ENCODE data around the gene FHL1. TPM values are rescaled to one million over a fixed set of nuclear protein-coding genes. Genes with fewer than 3 reads are reported as not detected.

FHL1 gene
- total RNA-seq, 4 donors from 2014 or later: 2,023 to 8,069 (median 7,102) TPM

DNA sequence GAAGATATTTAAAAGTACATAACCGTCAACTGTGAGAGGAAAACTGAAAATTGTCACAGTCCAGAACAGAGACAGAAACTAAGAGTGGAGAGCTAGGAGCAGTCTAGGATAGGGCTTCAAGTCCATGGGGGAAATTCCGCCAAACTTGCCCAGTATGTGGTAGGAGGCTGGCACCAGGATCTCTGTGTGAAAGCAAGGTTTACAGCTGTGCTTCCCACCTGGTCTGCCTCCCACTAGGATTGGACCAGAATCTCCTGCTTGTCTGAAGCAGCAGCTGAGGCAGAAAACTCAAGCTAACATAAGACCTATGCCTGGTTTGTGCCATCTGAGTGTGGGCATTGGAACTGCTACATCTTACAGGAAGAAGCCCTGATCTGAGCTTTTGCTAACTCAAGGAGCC, 18.6 kb upstream of the FHL1 start:
- Histone ChIP-seq H3K36me3 (no peaks in the 10 kb centered on the region), H3K27me3 (no peaks in the 10 kb centered on the region), H3K4me3 (no peak overlapping the region), H3K9me3 (no peaks in the 10 kb centered on the region), H3K4me1 (peaks cover 7 to 13% of the 10 kb centered on the region in 2 donors), H3K27ac (no peak overlapping the region)
- in situ Hi-C loops (cut with MboI; ENCODE audit: low sequenced_read_pairs in 4 of 4): no loop called here
- intact Hi-C loops (cut with DNase I; ENCODE audit: low total_unique reads): no loop called here
- no peak for ATAC-seq
- no peak for TF ChIP-seq POLR2A (IDR thresholded peaks at IDR 0.05)
- TF ChIP-seq, protein P1, sequence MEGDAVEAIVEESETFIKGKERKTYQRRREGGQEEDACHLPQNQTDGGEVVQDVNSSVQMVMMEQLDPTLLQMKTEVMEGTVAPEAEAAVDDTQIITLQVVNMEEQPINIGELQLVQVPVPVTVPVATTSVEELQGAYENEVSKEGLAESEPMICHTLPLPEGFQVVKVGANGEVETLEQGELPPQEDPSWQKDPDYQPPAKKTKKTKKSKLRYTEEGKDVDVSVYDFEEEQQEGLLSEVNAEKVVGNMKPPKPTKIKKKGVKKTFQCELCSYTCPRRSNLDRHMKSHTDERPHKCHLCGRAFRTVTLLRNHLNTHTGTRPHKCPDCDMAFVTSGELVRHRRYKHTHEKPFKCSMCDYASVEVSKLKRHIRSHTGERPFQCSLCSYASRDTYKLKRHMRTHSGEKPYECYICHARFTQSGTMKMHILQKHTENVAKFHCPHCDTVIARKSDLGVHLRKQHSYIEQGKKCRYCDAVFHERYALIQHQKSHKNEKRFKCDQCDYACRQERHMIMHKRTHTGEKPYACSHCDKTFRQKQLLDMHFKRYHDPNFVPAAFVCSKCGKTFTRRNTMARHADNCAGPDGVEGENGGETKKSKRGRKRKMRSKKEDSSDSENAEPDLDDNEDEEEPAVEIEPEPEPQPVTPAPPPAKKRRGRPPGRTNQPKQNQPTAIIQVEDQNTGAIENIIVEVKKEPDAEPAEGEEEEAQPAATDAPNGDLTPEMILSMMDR (IDR thresholded peaks at IDR 0.05 in 4 of 5, conservative IDR thresholded peaks at IDR 0.05 in 1 of 5): no peak
- no peak for DNase-seq

DNA sequence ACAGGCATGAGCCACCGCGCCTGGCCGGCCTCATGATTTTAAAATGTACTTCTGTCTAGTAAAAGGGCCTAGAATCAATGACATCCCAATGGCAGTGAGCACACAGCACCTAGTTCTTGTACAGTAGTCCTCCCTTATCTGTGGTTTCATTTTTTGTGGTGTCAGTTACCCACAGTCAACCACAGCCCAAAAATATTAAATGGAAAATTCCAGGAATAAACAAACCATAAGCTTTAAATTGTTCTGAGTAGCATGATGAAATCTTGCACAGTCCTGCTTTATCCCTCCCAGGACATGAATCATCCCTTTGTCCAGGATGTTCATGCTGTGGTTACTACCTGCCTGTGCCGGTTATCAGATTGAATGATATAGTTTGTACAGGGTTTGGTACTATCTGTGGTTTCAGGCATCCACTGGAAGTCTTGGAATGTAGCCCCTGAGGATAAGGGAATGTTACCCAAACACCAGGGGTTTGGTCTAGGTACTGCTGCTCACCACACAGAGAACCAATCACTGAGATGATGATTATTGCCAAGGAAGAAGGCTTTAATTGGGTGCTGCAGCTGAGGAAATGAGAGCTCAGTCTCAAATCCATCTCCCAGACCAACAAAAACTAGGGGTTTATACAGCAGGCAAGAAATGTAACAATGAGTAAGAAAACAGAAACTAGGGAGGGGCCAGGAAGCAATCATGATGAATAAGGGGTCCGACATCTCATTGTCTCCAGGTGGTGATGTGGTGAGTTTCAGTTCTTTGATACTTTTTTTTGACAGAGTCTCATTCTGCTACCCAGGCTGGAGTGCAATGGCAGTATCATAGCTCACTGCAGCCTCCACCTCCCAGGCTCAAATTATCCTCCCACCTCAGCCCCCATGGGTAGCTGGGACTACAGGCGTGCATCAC, 16.2 kb upstream of the FHL1 start:
- no peaks in the 10 kb centered on the region for H3K9me3 ChIP-seq
- DNase-seq (no peak), ATAC-seq (no peak)
- H3K36me3 ChIP-seq: no peaks in the 10 kb centered on the region
- H3K4me3 ChIP-seq: no peak overlapping the region
- no peak overlapping the region for H3K27ac ChIP-seq
- intact Hi-C loops (cut with DNase I; ENCODE audit: low total_unique reads): no loop called here
- in situ Hi-C loops (cut with MboI; ENCODE audit: low sequenced_read_pairs in 4 of 4): no loop called here
- H3K4me1 ChIP-seq: peaks cover 7 to 13% of the 10 kb centered on the region in 2 donors
- H3K27me3 ChIP-seq: no peaks in the 10 kb centered on the region
- TF ChIP-seq POLR2A (IDR thresholded peaks at IDR 0.05): no peak
- TF ChIP-seq, protein P1 (IDR thresholded peaks at IDR 0.05 in 4 of 5, conservative IDR thresholded peaks at IDR 0.05 in 1 of 5): no peak

DNA sequence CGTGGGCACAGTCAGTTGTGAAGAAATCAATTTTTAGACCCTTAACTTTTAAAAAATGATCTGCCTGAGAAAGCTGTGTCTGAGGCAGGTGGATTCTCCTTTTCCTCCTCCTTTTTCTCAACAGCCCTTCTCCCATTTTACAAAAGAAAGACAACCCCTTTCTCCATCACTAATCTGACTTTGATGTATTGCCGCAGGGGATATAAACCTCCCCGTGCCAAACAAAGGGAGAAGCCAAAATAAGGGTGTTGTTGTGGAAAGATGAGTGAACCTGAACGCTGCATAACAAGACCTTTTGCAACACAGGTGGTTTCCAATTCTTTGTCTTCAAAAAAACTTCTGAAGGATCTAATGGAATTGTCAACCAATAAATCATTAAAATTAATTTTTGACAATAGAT, 8.4 kb upstream of the FHL1 start:
- in situ Hi-C loops (cut with MboI; ENCODE audit: low sequenced_read_pairs in 4 of 4): no loop called here
- no peak for TF ChIP-seq POLR2A (IDR thresholded peaks at IDR 0.05)
- TF ChIP-seq, protein P1 (IDR thresholded peaks at IDR 0.05 in 4 of 5, conservative IDR thresholded peaks at IDR 0.05 in 1 of 5): no peak
- Histone ChIP-seq H3K9me3 (no peaks in the 10 kb centered on the region), H3K27me3 (no peaks in the 10 kb centered on the region), H3K36me3 (no peaks in the 10 kb centered on the region), H3K4me1 (no peaks in the 10 kb centered on the region), H3K27ac (no peak overlapping the region), H3K4me3 (no peak overlapping the region)
- DNase-seq (no peak), ATAC-seq (no peak)
- intact Hi-C loops (cut with DNase I; ENCODE audit: low total_unique reads): no loop called here

DNA sequence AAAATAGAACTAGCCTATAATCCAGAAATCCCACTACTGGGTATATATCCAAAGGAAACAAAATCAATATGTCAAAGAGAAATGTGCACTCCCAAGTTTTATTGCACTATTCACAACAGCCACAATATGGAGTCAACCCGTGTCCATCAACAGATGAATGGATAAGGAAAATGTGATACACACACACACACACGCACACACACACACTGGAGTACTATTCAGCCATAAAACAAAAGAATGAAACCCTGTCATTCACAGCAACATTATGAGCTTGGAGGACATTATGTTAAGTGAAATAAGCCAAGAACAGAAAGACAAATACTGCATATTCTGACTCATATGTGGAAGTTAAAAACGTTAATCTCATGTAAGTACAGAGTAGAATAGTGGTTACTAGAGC, 5.8 kb upstream of the FHL1 start:
- H3K36me3 ChIP-seq: no peaks in the 10 kb centered on the region
- H3K27me3 ChIP-seq: peaks cover 0 to 4% (median 0%) of the 10 kb centered on the region in 3 donors
- in situ Hi-C loops (cut with MboI; ENCODE audit: low sequenced_read_pairs in 4 of 4): no loop called here
- H3K9me3 ChIP-seq: no peaks in the 10 kb centered on the region
- intact Hi-C loops (cut with DNase I; ENCODE audit: low total_unique reads): no loop called here
- H3K4me3 ChIP-seq: no peak overlapping the region
- H3K4me1 ChIP-seq: no peaks in the 10 kb centered on the region
- TF ChIP-seq, protein P1 (IDR thresholded peaks at IDR 0.05 in 4 of 5, conservative IDR thresholded peaks at IDR 0.05 in 1 of 5): no peak
- TF ChIP-seq POLR2A (IDR thresholded peaks at IDR 0.05): no peak
- H3K27ac ChIP-seq: no peak overlapping the region
- DNase-seq: no peak
- no peak for ATAC-seq

Measured in gastrocnemius medialis (tissue), 4 donors.